HepG2 (cell line): ENCODE data around the gene TNFAIP3. TPM values are rescaled to one million over a fixed set of nuclear protein-coding genes. Genes with fewer than 3 reads are reported as not detected.

Source experiments
- ATAC-seq: fragments of 200-7000 bp; cut with Tn5 transposase; 3 replicates; pipeline ENCODE4 v1.9.1; 2020; ENCODE audit warnings: mild to moderate bottlenecking, moderate library complexity
- BruUV-seq: library from RNA; stranded (reverse); fragments of 400-500 nt; replicated peaks from 2 replicates; lab custom pipeline; 2021; lab: Mats Ljungman, UMichigan
- CTCF ChIA-PET: fragments of 300-600 bp; formaldehyde crosslinking; extraction: SDS; loops from one replicate; lab custom pipeline; 2021; ENCODE audit warnings: low total read pairs, inconsistent platforms, low intra/inter-chr PET ratio; lab: Yijun Ruan, JAX
- POLR2A ChIA-PET: fragments of 350-600 bp; sonication (Branson Sonifier 250); formaldehyde crosslinking; loops from one replicate; lab custom pipeline; 2020; ENCODE audit warnings: antibody characterized with exemption, inconsistent platforms; lab: Yijun Ruan, JAX
- DNase-seq: peaks from one replicate; pipeline ENCODE4 v3.0.0-alpha.2; 2015; ENCODE audit warnings: low spot score
- FAIRE-seq: peaks from 3 replicates; lab custom pipeline; 2011; peaks lifted over from hg19 to GRCh38; lab: Jason Lieb, UNC
- H2AFZ ChIP-seq: one replicate; pipeline ENCODE4 v1.6.1; 2011; ENCODE audit warnings: low read length, inconsistent platforms
- H3K27ac ChIP-seq: fragments of 300-600 bp; 3 replicates; pipeline ENCODE4 v1.8.0; 2011; ENCODE audit warnings: mixed run types, mild to moderate bottlenecking, mixed read lengths, low read length, inconsistent platforms; ENCODE audit not compliant: insufficient read depth; ENCODE audit errors: extremely low read length
- H3K27me3 ChIP-seq, 2 experiments: fragments of 200-600 bp in 1 of 2; 2 replicates in 1 of 2; 3 replicates in 1 of 2; pipeline versions ENCODE4 v1.6.0 to v1.8.0; 2011; ENCODE audit warnings: low read length in 2 of 2, mild to moderate bottlenecking in 2 of 2, moderate library complexity in 2 of 2, inconsistent platforms in 1 of 2; ENCODE audit not compliant: insufficient read depth in 2 of 2, control insufficient read depth in 1 of 2
- H3K36me3 ChIP-seq, 2 experiments: fragments of 200-600 bp in 1 of 2; replicated peaks in 1 of 2; 2 replicates in 1 of 2; 3 replicates in 1 of 2; pipeline versions ENCODE4 v1.5.1 to v1.8.0; 2011; ENCODE audit warnings: low read length in 2 of 2, inconsistent platforms in 1 of 2; ENCODE audit not compliant: insufficient read depth in 2 of 2, control insufficient read depth in 1 of 2
- H3K4me1 ChIP-seq: 2 replicates; pipeline ENCODE4 v1.5.1; 2012; ENCODE audit warnings: low read length, inconsistent platforms; ENCODE audit not compliant: insufficient read depth
- H3K4me2 ChIP-seq: 2 replicates; pipeline ENCODE4 v1.6.0; 2011; ENCODE audit warnings: low read depth, low read length, inconsistent platforms
- H3K4me3 ChIP-seq, 3 experiments: fragments of 200-600 bp in 1 of 3; sonication (generic), shearing (Covaris generic) in 1 of 3; replicated peaks in 1 of 3; 2 replicates each; pipeline ENCODE4 v1.5.1; 2011 to 2016; ENCODE audit warnings: low read length in 3 of 3, inconsistent platforms in 2 of 3, low read depth in 2 of 3, mild to moderate bottlenecking in 2 of 3, control low read depth in 1 of 3, mixed read lengths in 1 of 3; ENCODE audit not compliant: insufficient read depth in 1 of 3
- H3K79me2 ChIP-seq: one replicate; pipeline ENCODE4 v1.6.1; 2011; ENCODE audit warnings: low read length, inconsistent platforms; ENCODE audit not compliant: insufficient read depth
- H3K9ac ChIP-seq: 2 replicates; pipeline ENCODE4 v1.6.0; 2011; ENCODE audit warnings: mild to moderate bottlenecking, low read depth, low read length, inconsistent platforms; ENCODE audit not compliant: insufficient read depth
- H3K9me3 ChIP-seq: 2 replicates; pipeline ENCODE4 v1.5.1; 2012; ENCODE audit warnings: mild to moderate bottlenecking, low read length
- H4K20me1 ChIP-seq: 2 replicates; pipeline ENCODE4 v1.6.0; 2011; ENCODE audit warnings: inconsistent platforms, mild to moderate bottlenecking, low read length, moderate library complexity; ENCODE audit not compliant: insufficient read depth
- HMGA1 ChIP-seq: sonication (generic); formaldehyde crosslinking; conservative IDR thresholded peaks from 2 replicates; pipeline ENCODE4 v1.4.0; 2020; ENCODE audit warnings: missing genetic modification reagents
- HOXD1 ChIP-seq: sonication (generic); formaldehyde crosslinking; IDR thresholded peaks from 2 replicates; pipeline ENCODE4 v1.5.0; 2020; ENCODE audit warnings: missing genetic modification reagents
- MYNN ChIP-seq: sonication (generic); formaldehyde crosslinking; IDR thresholded peaks from 2 replicates; pipeline ENCODE4 v1.4.0; 2020; ENCODE audit warnings: mild to moderate bottlenecking, low read depth, missing genetic modification reagents
- MYPOP ChIP-seq: sonication (generic); formaldehyde crosslinking; IDR thresholded peaks from 2 replicates; pipeline ENCODE4 v1.8.1; 2023; ENCODE audit warnings: mild to moderate bottlenecking, moderate library complexity, missing genetic modification reagents
- SALL2 ChIP-seq: sonication (generic); formaldehyde crosslinking; IDR thresholded peaks from 2 replicates; pipeline ENCODE4 v1.8.1; 2023; ENCODE audit warnings: mild to moderate bottlenecking, missing genetic modification reagents, inconsistent platforms
- ZFP1 ChIP-seq: IDR thresholded peaks from 2 replicates; pipeline ENCODE4 v1.6.1; 2016
- ZFYVE20 ChIP-seq: sonication (generic); formaldehyde crosslinking; IDR thresholded peaks from 2 replicates; pipeline ENCODE4 v1.8.0; 2023; ENCODE audit warnings: low read depth, mild to moderate bottlenecking, moderate library complexity, missing genetic modification reagents, borderline replicate concordance
- ZNF276 ChIP-seq: sonication (generic); formaldehyde crosslinking; IDR thresholded peaks from 2 replicates; pipeline ENCODE4 v1.4.0; 2020; ENCODE audit warnings: mild to moderate bottlenecking, low read depth, missing genetic modification reagents
- WGBS: methylation state at CpG from one replicate; pipeline ENCODE4 v1.1.6; 2017; ENCODE audit warnings: low lambda C conversion rate; 5-methylcytosine and 5-hydroxymethylcytosine counted together
- in situ Hi-C: cut with HindIII; loops from 2 replicates; pipeline ENCODE4 v1.10.0; 2017; ENCODE audit warnings: low pct_unique_long_range_greater_than_20kb; ENCODE audit not compliant: extremely low pct_ligation_motif_present
- intact Hi-C: fragments of 100-400 bp; cut with micrococcal nuclease; formaldehyde crosslinking; loops from one replicate; pipeline ENCODE4 v1.10.0; 2022; ENCODE audit not compliant: unreplicated experiment
- polyA plus RNA-seq, 8 experiments: library from polyadenylated mRNA; depleted of rRNA in 3 of 8; stranded (reverse) in 7 of 8; unstranded in 1 of 8; fragments of >200 nt; fragmentation: Illumina TruSeq in 4 of 8; extraction: Trizol in 4 of 8; gene quantifications; 2 replicates each; pipeline versions ENCODE4 v1.2.1 to v1.2.3, GENCODE V29; 2011 to 2016; ENCODE audit warnings: low read depth in 4 of 8, missing spikeins in 1 of 8, mixed read lengths in 1 of 8; ENCODE audit not compliant: insufficient read depth in 1 of 8
- total RNA-seq, 5 experiments: library from RNA; depleted of rRNA; stranded (reverse); fragments of >200 nt; fragmentation: Illumina TruSeq; extraction: Trizol; gene quantifications; 2 replicates each; pipeline ENCODE4 v1.2.3, GENCODE V29; 2016; ENCODE audit warnings: low read depth in 1 of 5
- TF ChIP-seq, protein P1 (sequence below): IDR thresholded peaks from 2 replicates; pipeline ENCODE4 v1.6.1; 2016; ENCODE audit warnings: mild to moderate bottlenecking, missing biosample characterization, missing genetic modification reagents

TNFAIP3 gene
- total and polyA plus RNA-seq, 2 of the 13 experiments (the other 11 are each of a cell fraction or from before 2014, with no cell fraction given): 28.2 to 47.1 TPM

DNA sequence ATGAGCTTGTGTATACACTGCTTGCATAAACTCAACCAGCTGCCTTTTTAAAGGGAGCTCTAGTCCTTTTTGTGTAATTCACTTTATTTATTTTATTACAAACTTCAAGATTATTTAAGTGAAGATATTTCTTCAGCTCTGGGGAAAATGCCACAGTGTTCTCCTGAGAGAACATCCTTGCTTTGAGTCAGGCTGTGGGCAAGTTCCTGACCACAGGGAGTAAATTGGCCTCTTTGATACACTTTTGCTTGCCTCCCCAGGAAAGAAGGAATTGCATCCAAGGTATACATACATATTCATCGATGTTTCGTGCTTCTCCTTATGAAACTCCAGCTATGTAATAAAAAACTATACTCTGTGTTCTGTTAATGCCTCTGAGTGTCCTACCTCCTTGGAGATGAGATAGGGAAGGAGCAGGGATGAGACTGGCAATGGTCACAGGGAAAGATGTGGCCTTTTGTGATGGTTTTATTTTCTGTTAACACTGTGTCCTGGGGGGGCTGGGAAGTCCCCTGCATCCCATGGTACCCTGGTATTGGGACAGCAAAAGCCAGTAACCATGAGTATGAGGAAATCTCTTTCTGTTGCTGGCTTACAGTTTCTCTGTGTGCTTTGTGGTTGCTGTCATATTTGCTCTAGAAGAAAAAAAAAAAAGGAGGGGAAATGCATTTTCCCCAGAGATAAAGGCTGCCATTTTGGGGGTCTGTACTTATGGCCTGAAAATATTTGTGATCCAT is 15.3 kb downstream of the TNFAIP3 start (continued):
- no peak for TF ChIP-seq HMGA1
- TF ChIP-seq, all 625 proteins: peak for 8

GRCh38 chr6:137883400-137884148 is 16.5 kb downstream of the TNFAIP3 start:
- Histone ChIP-seq H3K4me2 (no peak overlapping the region), H3K79me2 (peaks cover 4% of the 10 kb centered on the region), H3K9ac (no peak overlapping the region), H3K27me3 (no peaks in the 10 kb centered on the region), H4K20me1 (peaks cover 43% of the 10 kb centered on the region), H3K4me1 (no peaks in the 10 kb centered on the region), H2AFZ (no peak overlapping the region), H3K36me3 (peaks cover 30 to 42% of the 10 kb centered on the region in 2 experiments), H3K27ac (no peak overlapping the region), H3K9me3 (no peaks in the 10 kb centered on the region), H3K4me3 (no peak overlapping the region)
- in situ Hi-C loops: no loop called here
- DNase-seq (no peak), ATAC-seq (no peak), FAIRE-seq (no peak)
- WGBS: 97% methylated on average over 7 of the region's 7 CpGs
- ChIA-PET CTCF (no interaction called here), POLR2A (interaction anchor here (1.4 kb wide), 1 partner anchor 16 kb away, joined by 4 read pairs; the partner anchor contains the start of gene TNFAIP3)
- no TSS peak for BruUV-seq
- intact Hi-C loops: no loop called here
- TF ChIP-seq HOXD1 (CRISPR knock-in tag) (no peak), SALL2 (CRISPR knock-in tag) (no peak), ZFYVE20 (CRISPR knock-in tag) (no peak), ZNF276 (CRISPR knock-in tag) (no peak), MYPOP (no peak), ZFP1 (CRISPR knock-in tag) (no peak), MYNN (CRISPR knock-in tag) (no peak)
- TF ChIP-seq, protein P1, sequence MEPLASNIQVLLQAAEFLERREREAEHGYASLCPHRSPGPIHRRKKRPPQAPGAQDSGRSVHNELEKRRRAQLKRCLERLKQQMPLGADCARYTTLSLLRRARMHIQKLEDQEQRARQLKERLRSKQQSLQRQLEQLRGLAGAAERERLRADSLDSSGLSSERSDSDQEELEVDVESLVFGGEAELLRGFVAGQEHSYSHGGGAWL (CRISPR knock-in tag): no peak
